SU-DHL-6 (cell line): ENCODE measurements around the gene CSH1.
"Not testable (repeated sequence)": the region's sequence is repeated elsewhere in the genome, so short reads cannot be mapped to it uniquely, and the experiment has no call there.

Experiments used
- CTCF ChIP-seq: fragments of 200-600 bp; sonication (generic); IDR thresholded peaks from one replicate; pipeline ENCODE4 v1.5.1; 2017; ENCODE audit warnings: antibody characterized with exemption, mild to moderate bottlenecking, low read length, moderate library complexity; ENCODE audit not compliant: insufficient read depth, poor library complexity, severe bottlenecking
- EZH2phosphoT487 ChIP-seq: fragments of 200-600 bp; sonication (generic), shearing (Covaris generic); conservative IDR thresholded peaks from 2 replicates; pipeline ENCODE4 v1.6.1; 2018; ENCODE audit warnings: mild to moderate bottlenecking, antibody characterized with exemption, low read length, moderate library complexity, mixed read lengths

- not testable (repeated sequence) for TF ChIP-seq CTCF, EZH2phosphoT487
These were observed 18.0 kb downstream of the CSH1 start for GRCh38 chr17:63878413-63878812.
